H1 (cell line): ENCODE data around the gene DIP2C. TPM values are rescaled to one million over a fixed set of nuclear protein-coding genes. Genes with fewer than 3 reads are reported as not detected.

Source experiments
- CTCF ChIA-PET: fragments of 300-600 bp; sonication (Branson Sonifier 250); formaldehyde crosslinking; loops from one replicate; lab custom pipeline; 2021; ENCODE audit not compliant: partially characterized antibody; lab: Charles Lee
- POLR2A ChIA-PET: fragments of 300-600 bp; sonication (Branson Sonifier 250); formaldehyde crosslinking; loops from one replicate; lab custom pipeline; 2021; ENCODE audit warnings: inconsistent platforms; ENCODE audit not compliant: partially characterized antibody; lab: Charles Lee
- DNase-seq, 2 experiments: peaks; one replicate each; pipeline versions ENCODE4 v3.0.0 to v3.0.0-alpha.2; 2010 to 2022; ENCODE audit warnings: low spot score in 2 of 2, low read depth in 1 of 2, mixed read lengths in 1 of 2
- FAIRE-seq: peaks from 2 replicates; lab custom pipeline; 2011; peaks lifted over from hg19 to GRCh38; lab: Jason Lieb, UNC
- H2AFZ ChIP-seq: 2 replicates; pipeline ENCODE4 v1.8.1; 2012; ENCODE audit warnings: low read length, inconsistent platforms
- H2AK5ac ChIP-seq: 2 replicates; pipeline ENCODE4 v1.6.1; 2013; ENCODE audit warnings: low read depth, low read length
- H2BK120ac ChIP-seq: replicated peaks from 2 replicates; pipeline ENCODE3; 2013; ENCODE audit warnings: low read depth, low read length, inconsistent platforms
- H2BK12ac ChIP-seq: 2 replicates; pipeline ENCODE4 v1.6.1; 2013; ENCODE audit warnings: low read depth, low read length
- H2BK15ac ChIP-seq: 2 replicates; pipeline ENCODE4 v1.6.1; 2013; ENCODE audit warnings: low read length
- H2BK20ac ChIP-seq: 2 replicates; pipeline ENCODE4 v1.6.1; 2013; ENCODE audit warnings: low read length
- H2BK5ac ChIP-seq: 2 replicates; pipeline ENCODE4 v1.6.1; 2013; ENCODE audit warnings: low read depth, low read length
- H3K14ac ChIP-seq: 2 replicates; pipeline ENCODE4 v1.6.1; 2013; ENCODE audit warnings: inconsistent platforms; ENCODE audit not compliant: insufficient read length
- H3K18ac ChIP-seq: 2 replicates; pipeline ENCODE4 v1.6.1; 2013; ENCODE audit warnings: low read length; ENCODE audit errors: extremely low read depth
- H3K23ac ChIP-seq: 2 replicates; pipeline ENCODE4 v1.6.1; 2013; ENCODE audit warnings: inconsistent platforms; ENCODE audit not compliant: insufficient read length
- H3K23me2 ChIP-seq: 2 replicates; pipeline ENCODE4 v1.6.1; 2013; ENCODE audit warnings: low read depth, low read length
- H3K27ac ChIP-seq: 2 replicates; pipeline ENCODE4 v1.6.1; 2011; ENCODE audit warnings: low read depth, low read length, inconsistent platforms
- H3K27me3 ChIP-seq, 4 experiments: replicated peaks in 1 of 4; 1 replicate in 1 of 4; 2 replicates in 3 of 4; pipeline versions ENCODE4 v1.6.1 to v1.8.1; 2011 to 2013; ENCODE audit warnings: low read length in 3 of 4, mild to moderate bottlenecking in 3 of 4, inconsistent platforms in 2 of 4, mixed read lengths in 2 of 4, moderate library complexity in 1 of 4; ENCODE audit not compliant: control insufficient read depth in 3 of 4, insufficient read depth in 3 of 4; ENCODE audit errors: extremely low read depth in 1 of 4
- H3K36me3 ChIP-seq, 4 experiments: 2 replicates each; pipeline versions ENCODE4 v1.6.1 to v1.8.1; 2011 to 2013; ENCODE audit warnings: mild to moderate bottlenecking in 4 of 4, low read length in 3 of 4, moderate library complexity in 2 of 4, control low read depth in 1 of 4, inconsistent platforms in 1 of 4; ENCODE audit not compliant: insufficient read depth in 4 of 4, control insufficient read depth in 2 of 4
- H3K4ac ChIP-seq: replicated peaks from 2 replicates; pipeline ENCODE3; 2013; ENCODE audit warnings: low read length, low read depth, mixed read lengths, inconsistent platforms; ENCODE audit not compliant: insufficient read length
- H3K4me1 ChIP-seq, 4 experiments: replicated peaks in 1 of 4; 1 replicate in 1 of 4; 2 replicates in 3 of 4; pipeline versions ENCODE4 v1.6.1 to v1.8.1; 2011 to 2013; ENCODE audit warnings: low read length in 3 of 4, inconsistent platforms in 2 of 4, mixed read lengths in 1 of 4; ENCODE audit not compliant: insufficient read depth in 4 of 4, control insufficient read depth in 3 of 4
- H3K4me2 ChIP-seq, 2 experiments: 2 replicates each; pipeline versions ENCODE4 v1.6.1 to v1.8.1; 2011 to 2013; ENCODE audit warnings: low read depth in 2 of 2, low read length in 2 of 2, control low read depth in 1 of 2, inconsistent platforms in 1 of 2, mild to moderate bottlenecking in 1 of 2; ENCODE audit not compliant: insufficient read depth in 1 of 2
- H3K4me3 ChIP-seq, 4 experiments: fragments of 200-600, 300-600 bp in 1 of 4; sonication (generic), shearing (Covaris generic), sonication (Bioruptor Twin) in 1 of 4; 2 replicates each; pipeline versions ENCODE4 v1.5.1 to v1.8.1; 2011 to 2016; ENCODE audit warnings: low read length in 4 of 4, low read depth in 3 of 4, control low read depth in 2 of 4, inconsistent platforms in 2 of 4, mild to moderate bottlenecking in 2 of 4, mixed read lengths in 1 of 4, moderate library complexity in 1 of 4; ENCODE audit not compliant: insufficient read depth in 2 of 4; ENCODE audit errors: extremely low read depth in 1 of 4
- H3K56ac ChIP-seq: replicated peaks from 2 replicates; pipeline ENCODE3; 2013; ENCODE audit warnings: low read depth, mild to moderate bottlenecking, mixed read lengths, low read length, inconsistent platforms; ENCODE audit not compliant: insufficient read length
- H3K79me1 ChIP-seq: 2 replicates; pipeline ENCODE4 v1.6.1; 2013; ENCODE audit warnings: low read depth, low read length, control low read depth
- H3K79me2 ChIP-seq, 2 experiments: 2 replicates each; pipeline versions ENCODE4 v1.6.1 to v1.8.1; 2012 to 2013; ENCODE audit warnings: low read length in 2 of 2, mild to moderate bottlenecking in 2 of 2, inconsistent platforms in 1 of 2; ENCODE audit not compliant: insufficient read depth in 2 of 2, control insufficient read depth in 1 of 2
- H3K9ac ChIP-seq, 4 experiments: replicated peaks in 1 of 4; 1 replicate in 1 of 4; 2 replicates in 3 of 4; pipeline versions ENCODE4 v1.6.1 to v1.8.1; 2011 to 2013; ENCODE audit warnings: low read depth in 3 of 4, low read length in 3 of 4, control low read depth in 2 of 4, mild to moderate bottlenecking in 2 of 4, moderate library complexity in 2 of 4, inconsistent platforms in 1 of 4; ENCODE audit errors: extremely low read depth in 1 of 4
- H3K9me3 ChIP-seq, 2 experiments: 2 replicates each; pipeline versions ENCODE4 v1.6.1 to v1.8.1; 2012 to 2013; ENCODE audit warnings: mild to moderate bottlenecking in 2 of 2, moderate library complexity in 2 of 2, control low read depth in 1 of 2, inconsistent platforms in 1 of 2, low read depth in 1 of 2, low read length in 1 of 2, mixed read lengths in 1 of 2; ENCODE audit not compliant: insufficient read depth in 2 of 2
- H4K20me1 ChIP-seq, 2 experiments: replicated peaks in 1 of 2; 2 replicates each; pipeline versions ENCODE3 to v1.8.1; 2011 to 2013; ENCODE audit warnings: inconsistent platforms in 2 of 2, low read length in 2 of 2, mild to moderate bottlenecking in 1 of 2; ENCODE audit not compliant: insufficient read depth in 2 of 2, control insufficient read depth in 1 of 2
- H4K5ac ChIP-seq: 2 replicates; pipeline ENCODE4 v1.6.1; 2013; ENCODE audit warnings: low read length, low read depth, mixed read lengths, inconsistent platforms; ENCODE audit not compliant: insufficient read length
- H4K8ac ChIP-seq: 2 replicates; pipeline ENCODE4 v1.8.0; 2013; ENCODE audit warnings: mild to moderate bottlenecking, moderate library complexity, low read length, inconsistent platforms; ENCODE audit not compliant: insufficient read depth; ENCODE audit errors: extremely low read depth
- H4K91ac ChIP-seq: replicated peaks from 2 replicates; pipeline ENCODE3; 2013; ENCODE audit warnings: low read length, mixed read lengths, inconsistent platforms; ENCODE audit not compliant: insufficient read length
- KDM4A ChIP-seq: IDR thresholded peaks from one replicate; pipeline ENCODE4 v1.7.1; 2012; ENCODE audit warnings: low read depth, mild to moderate bottlenecking, moderate library complexity, low read length, inconsistent platforms; ENCODE audit not compliant: severe bottlenecking
- TBP ChIP-seq: IDR thresholded peaks from 2 replicates; pipeline ENCODE4 v1.6.1; 2011; ENCODE audit warnings: low read depth, low read length, improper control_type of control experiment
- TCF12 ChIP-seq: IDR thresholded peaks from 2 replicates; pipeline ENCODE4 v1.6.1; 2011; ENCODE audit warnings: low read depth, mild to moderate bottlenecking, low read length
- WGBS, 2 experiments: shearing (Covaris generic) in 1 of 2; methylation state at CpG; one replicate each; pipeline versions ENCODE4 v1.1.6 to v1.1.7; 2013 to 2015; ENCODE audit warnings: low lambda C conversion rate in 2 of 2, mixed read lengths in 2 of 2, inconsistent platforms in 1 of 2, low coverage in 1 of 2, missing lambda C conversion rate in 1 of 2; ENCODE audit not compliant: insufficient replicate concordance in 2 of 2, insufficient coverage in 1 of 2, insufficient read length in 1 of 2; ENCODE audit errors: extremely low coverage in 1 of 2, missing lambda C conversion rate in 1 of 2; 5-methylcytosine and 5-hydroxymethylcytosine counted together
- polyA plus RNA-seq, 7 experiments: library from polyadenylated mRNA; depleted of rRNA in 3 of 7; stranded (reverse) in 5 of 7; unstranded in 2 of 7; fragments of >200 nt in 5 of 7; fragments of 200-250 nt in 2 of 7; gene quantifications; 1 replicate in 5 of 7; 2 replicates in 1 of 7; 4 replicates in 1 of 7; pipeline versions ENCODE4 v1.2.1 to v1.2.3, GENCODE V29; 2011 to 2013; ENCODE audit warnings: missing spikeins in 2 of 7, mixed read lengths in 2 of 7
- total RNA-seq: library from RNA; stranded (reverse); fragmentation: NEBNext Ultra II Directional; extraction: Animal tissue kit (Norgen Biotek cat#: 25700); gene quantifications from 2 replicates; pipeline ENCODE4 v1.2.1, GENCODE V29; 2021

Gene DIP2C
- total and polyA plus RNA-seq, 2 of the 8 experiments (the other 6 are each of a cell fraction or from before 2014, with no cell fraction given): 3.8 to 9.3 TPM

GRCh38 chr10:646118-646524 lies 43.3 kb downstream of the DIP2C start:
- no peak overlapping the region for H4K91ac ChIP-seq
- 0 out of 4 replicates have a peak, but pooled peaks cover 0 to 6% of the 10 kb centered on the region in 2 experiments for H3K9me3 ChIP-seq
- no peak overlapping the region for H3K9ac ChIP-seq
- no peak overlapping the region for H2AK5ac ChIP-seq
- no peaks in the 10 kb centered on the region for H3K23me2 ChIP-seq
- H3K4me2 ChIP-seq: no peak overlapping the region
- no peak overlapping the region for H3K56ac ChIP-seq
- no peak overlapping the region for H2AFZ ChIP-seq
- H3K14ac ChIP-seq: no peak overlapping the region
- no peaks in the 10 kb centered on the region for H3K36me3 ChIP-seq
- no peaks in the 10 kb centered on the region for H3K27me3 ChIP-seq
- H3K79me2 ChIP-seq: peaks cover 3 to 28% of the 10 kb centered on the region in 2 experiments; a peak in 2 of 4 replicates
- POLR2A ChIA-PET: no interaction called here
- WGBS, 2 experiments: 83% methylated on average over 14 of the region's 14 CpGs; no CpG with 5 or more reads in 1 of the 2 experiments
- H4K5ac ChIP-seq: no peak overlapping the region
- TF ChIP-seq TCF12 (no peak), TBP (no peak), KDM4A (no peak)
- H3K27ac ChIP-seq: no peak overlapping the region
- no peak overlapping the region for H3K23ac ChIP-seq
- H2BK15ac ChIP-seq: no peak overlapping the region
- no peak overlapping the region for H2BK120ac ChIP-seq
- CTCF ChIA-PET: interaction anchor here (0.8 to 1.2 kb wide), 3 partner anchors 15 to 141 kb away, joined by 3 to 4 read pairs (median 3); no protein-coding TSS in a partner anchor
- H3K4me1 ChIP-seq: peaks cover 2 to 4% (median 4%) of the 10 kb centered on the region in 4 experiments
- no peak for DNase-seq
- FAIRE-seq: no peak
- H3K79me1 ChIP-seq: peaks cover 16% of the 10 kb centered on the region
- H2BK12ac ChIP-seq: no peak overlapping the region
- H4K20me1 ChIP-seq: peaks cover 0 to 21% of the 10 kb centered on the region in 2 experiments
- no peak overlapping the region for H4K8ac ChIP-seq
- no peak overlapping the region for H2BK20ac ChIP-seq
- no peak overlapping the region for H2BK5ac ChIP-seq
- no peak overlapping the region for H3K4me3 ChIP-seq
- H3K18ac ChIP-seq: no peak overlapping the region
- H3K4ac ChIP-seq: no peak overlapping the region
